ENCODE data around the gene TMEM190. TPM values are rescaled to one million over a fixed set of nuclear protein-coding genes. Genes with fewer than 3 reads are reported as not detected.
A peak's percentile ranks its signal among the peaks of the same experiment; 100 is the strongest.

TMEM190 gene
- total RNA-seq, 4 donors from 2014 or later: not detected

DNA sequence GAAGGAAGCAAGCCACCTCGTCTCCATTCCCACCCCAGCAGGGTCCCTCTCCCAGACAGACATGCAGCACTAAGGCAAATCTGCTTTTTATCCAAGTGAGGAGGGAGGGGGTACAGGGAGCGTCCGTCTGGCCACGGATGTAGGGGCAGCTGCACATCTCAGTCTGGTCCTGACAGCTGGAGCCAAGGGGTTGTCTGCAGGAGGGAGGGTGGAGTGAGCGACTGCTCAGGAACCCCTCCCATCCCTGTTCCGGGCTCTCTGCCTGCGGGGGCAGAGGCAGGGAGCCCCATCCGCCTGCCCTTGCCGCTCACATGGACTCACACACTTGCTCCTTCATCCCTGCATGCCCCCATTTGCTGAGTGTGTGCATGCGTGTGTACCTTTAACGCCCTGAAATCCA lies 2.5 kb downstream of the TMEM190 start:
- TF ChIP-seq POLR2A (IDR thresholded peaks at IDR 0.05): no peak
- TF ChIP-seq, protein P1, sequence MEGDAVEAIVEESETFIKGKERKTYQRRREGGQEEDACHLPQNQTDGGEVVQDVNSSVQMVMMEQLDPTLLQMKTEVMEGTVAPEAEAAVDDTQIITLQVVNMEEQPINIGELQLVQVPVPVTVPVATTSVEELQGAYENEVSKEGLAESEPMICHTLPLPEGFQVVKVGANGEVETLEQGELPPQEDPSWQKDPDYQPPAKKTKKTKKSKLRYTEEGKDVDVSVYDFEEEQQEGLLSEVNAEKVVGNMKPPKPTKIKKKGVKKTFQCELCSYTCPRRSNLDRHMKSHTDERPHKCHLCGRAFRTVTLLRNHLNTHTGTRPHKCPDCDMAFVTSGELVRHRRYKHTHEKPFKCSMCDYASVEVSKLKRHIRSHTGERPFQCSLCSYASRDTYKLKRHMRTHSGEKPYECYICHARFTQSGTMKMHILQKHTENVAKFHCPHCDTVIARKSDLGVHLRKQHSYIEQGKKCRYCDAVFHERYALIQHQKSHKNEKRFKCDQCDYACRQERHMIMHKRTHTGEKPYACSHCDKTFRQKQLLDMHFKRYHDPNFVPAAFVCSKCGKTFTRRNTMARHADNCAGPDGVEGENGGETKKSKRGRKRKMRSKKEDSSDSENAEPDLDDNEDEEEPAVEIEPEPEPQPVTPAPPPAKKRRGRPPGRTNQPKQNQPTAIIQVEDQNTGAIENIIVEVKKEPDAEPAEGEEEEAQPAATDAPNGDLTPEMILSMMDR (IDR thresholded peaks at IDR 0.05): no peak
- H3K27ac ChIP-seq: no peak overlapping the region
- no peak for DNase-seq
- H3K27me3 ChIP-seq: peaks cover 11% of the 10 kb centered on the region
- WGBS, 2 donors: 60 to 70% methylated on average over 7 to 11 of the region's 11 CpGs
- H3K4me3 ChIP-seq (replicated peaks in 1 of 3): no peak overlapping the region
- H3K4me1 ChIP-seq: peaks cover 8 to 10% of the 10 kb centered on the region in 2 donors
- intact Hi-C loops (cut with DNase I): no loop called here
- H3K36me3 ChIP-seq: no peaks in the 10 kb centered on the region
- H3K9me3 ChIP-seq: no peaks in the 10 kb centered on the region

- no peak for DNase-seq
- Histone ChIP-seq H3K4me1 (peaks cover 23 to 24% of the 10 kb centered on the region in 2 donors), H3K36me3 (no peaks in the 10 kb centered on the region), H3K27me3 (peaks cover 5% of the 10 kb centered on the region), H3K9me3 (no peaks in the 10 kb centered on the region), H3K27ac (no peak overlapping the region), H3K4me3 (replicated peaks in 1 of 3) (no peak overlapping the region)
- intact Hi-C loops (cut with DNase I): loop anchor here (10.0 kb wide), 1 partner anchor 273 kb away; the partner anchor contains the start of gene U2AF2
- 97 to 99% methylated on average over 5 of the region's 5 CpGs for WGBS, 2 donors
- TF ChIP-seq, protein P1 (IDR thresholded peaks at IDR 0.05): no peak
- TF ChIP-seq POLR2A (IDR thresholded peaks at IDR 0.05): no peak
Measured at GRCh38 chr19:55382013-55382412, 5.4 kb downstream of the TMEM190 start.

- no peak for DNase-seq
- peaks cover 28 to 30% of the 10 kb centered on the region in 2 donors for H3K4me1 ChIP-seq
- H3K4me3 ChIP-seq (replicated peaks in 1 of 3): no peak overlapping the region
- WGBS, 2 donors: 98 to 100% methylated on average over 3 of the region's 3 CpGs
- TF ChIP-seq POLR2A (IDR thresholded peaks at IDR 0.05): no peak
- TF ChIP-seq, protein P1 (IDR thresholded peaks at IDR 0.05): no peak
- intact Hi-C loops (cut with DNase I): loop anchor here (10.0 kb wide), 1 partner anchor 272 kb away; the partner anchor contains the start of gene U2AF2
- H3K27ac ChIP-seq: no peak overlapping the region
- H3K36me3 ChIP-seq: peaks cover 4% of the 10 kb centered on the region in 2 donors
- peaks cover 3% of the 10 kb centered on the region for H3K27me3 ChIP-seq
- H3K9me3 ChIP-seq: no peaks in the 10 kb centered on the region
Measured at GRCh38 chr19:55382522-55383054, 6.0 kb downstream of the TMEM190 start.

DNA sequence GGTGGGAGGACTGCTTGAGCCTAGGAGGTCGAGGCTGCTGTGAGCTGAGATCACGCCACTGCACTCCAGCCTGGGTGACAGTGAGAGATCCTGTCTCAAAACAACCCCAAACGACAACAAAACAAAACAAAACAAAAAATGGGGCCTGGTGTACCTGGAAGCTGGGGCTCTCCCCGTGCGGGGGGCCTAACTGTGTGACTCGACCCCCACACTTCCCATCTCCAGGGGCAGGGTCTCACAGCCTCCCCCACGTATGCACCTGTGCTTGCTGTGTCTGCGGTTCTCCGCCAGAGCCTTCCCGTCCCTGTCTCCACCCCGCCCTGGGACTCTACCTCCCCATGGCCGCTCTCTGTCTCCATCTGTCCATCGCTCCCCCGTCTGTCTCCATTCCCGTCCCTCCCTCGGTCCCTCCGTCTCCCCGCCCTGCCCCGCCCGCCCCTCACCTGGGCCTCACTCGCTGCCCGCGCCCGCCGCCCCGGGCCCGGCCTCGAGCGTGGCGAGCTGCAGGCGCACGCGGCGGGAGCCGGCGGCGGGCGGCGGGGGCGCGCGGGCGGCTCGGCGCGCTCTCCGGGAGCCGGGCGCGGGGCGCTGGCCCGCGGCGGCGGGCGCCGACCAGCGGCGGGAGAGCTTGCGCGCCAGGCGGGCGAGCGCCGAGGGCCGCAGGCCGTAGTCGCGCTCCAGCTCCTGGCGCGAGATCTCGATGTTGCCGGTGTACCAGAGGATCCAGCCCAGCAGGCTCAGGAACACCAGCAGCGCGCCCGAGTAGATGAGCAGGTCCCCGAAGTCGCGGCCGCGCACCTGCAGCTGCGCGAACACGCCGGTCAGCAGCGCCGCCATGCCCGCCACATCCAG lies 6.9 kb downstream of the TMEM190 start:
- WGBS, 2 donors: 18 to 20% methylated on average over 15 to 19 of the region's 88 CpGs
- peak; percentile 72 to 77 for DNase-seq
- intact Hi-C loops (cut with DNase I): loop anchor here (10.0 kb wide), 1 partner anchor 271 kb away; the partner anchor contains the start of gene U2AF2

More for the DNA sequence above, 6.9 kb downstream of the TMEM190 start:
- Histone ChIP-seq H3K36me3 (peaks cover 13% of the 10 kb centered on the region in 2 donors), H3K9me3 (no peaks in the 10 kb centered on the region), H3K4me3 (replicated peaks in 1 of 3) (peak overlapping the region in 1 of 3 donors; percentile 27), H3K27me3 (no peaks in the 10 kb centered on the region), H3K4me1 (peaks cover 35 to 38% of the 10 kb centered on the region in 2 donors), H3K27ac (peak overlapping the region in 1 of 3 donors; percentile 98)
- TF ChIP-seq, protein P1 (IDR thresholded peaks at IDR 0.05): peak in 2 of 6 experiments; percentile 27 to 28
- no peak for TF ChIP-seq POLR2A (IDR thresholded peaks at IDR 0.05)
